Gastroesophageal sphincter (tissue), 3 donors: ENCODE data around the gene PCBD2.

Experiments used
- EP300 ChIP-seq: sonication (generic); formaldehyde crosslinking; IDR thresholded peaks from one replicate; pipeline ENCODE4 v1.6.1; 2017; ENCODE audit warnings: antibody characterized with exemption, mild to moderate bottlenecking
- POLR2A ChIP-seq, 2 donors: fragments of 450-650 bp; IDR thresholded peaks; one replicate each; pipeline ENCODE4 v1.6.1; 2017; ENCODE audit warnings: antibody characterized with exemption in 2 of 2, mild to moderate bottlenecking in 2 of 2, moderate library complexity in 1 of 2
- TF ChIP-seq, protein P1 (sequence below), 4 experiments: fragments of 200-600 bp in 2 of 4; fragments of 450-650 bp in 2 of 4; sonication (generic) in 1 of 4; IDR thresholded peaks; one replicate each; pipeline ENCODE4 v1.5.1; 2017 to 2019; ENCODE audit warnings: antibody characterized with exemption in 4 of 4, mild to moderate bottlenecking in 2 of 4, moderate library complexity in 2 of 4

DNA sequence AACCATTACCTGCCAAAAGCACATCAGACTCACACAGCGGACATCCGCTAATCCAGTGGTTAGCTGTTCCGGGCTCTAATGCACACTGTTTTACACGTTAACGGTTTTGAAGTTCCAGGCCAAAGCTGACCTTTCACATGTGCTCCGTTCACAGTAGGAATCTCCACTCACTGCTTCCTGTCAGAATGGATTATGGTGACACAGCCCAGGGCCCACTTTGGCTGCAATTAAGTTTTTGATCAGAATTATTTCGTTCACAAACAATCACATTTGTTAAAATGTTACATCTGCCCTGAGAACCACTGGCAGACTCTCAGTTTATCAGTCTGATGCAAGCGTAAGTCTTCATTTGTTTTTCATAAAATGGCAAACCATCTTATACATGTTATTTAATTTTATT, 32.6 kb downstream of the PCBD2 start:
- TF ChIP-seq, protein P1, sequence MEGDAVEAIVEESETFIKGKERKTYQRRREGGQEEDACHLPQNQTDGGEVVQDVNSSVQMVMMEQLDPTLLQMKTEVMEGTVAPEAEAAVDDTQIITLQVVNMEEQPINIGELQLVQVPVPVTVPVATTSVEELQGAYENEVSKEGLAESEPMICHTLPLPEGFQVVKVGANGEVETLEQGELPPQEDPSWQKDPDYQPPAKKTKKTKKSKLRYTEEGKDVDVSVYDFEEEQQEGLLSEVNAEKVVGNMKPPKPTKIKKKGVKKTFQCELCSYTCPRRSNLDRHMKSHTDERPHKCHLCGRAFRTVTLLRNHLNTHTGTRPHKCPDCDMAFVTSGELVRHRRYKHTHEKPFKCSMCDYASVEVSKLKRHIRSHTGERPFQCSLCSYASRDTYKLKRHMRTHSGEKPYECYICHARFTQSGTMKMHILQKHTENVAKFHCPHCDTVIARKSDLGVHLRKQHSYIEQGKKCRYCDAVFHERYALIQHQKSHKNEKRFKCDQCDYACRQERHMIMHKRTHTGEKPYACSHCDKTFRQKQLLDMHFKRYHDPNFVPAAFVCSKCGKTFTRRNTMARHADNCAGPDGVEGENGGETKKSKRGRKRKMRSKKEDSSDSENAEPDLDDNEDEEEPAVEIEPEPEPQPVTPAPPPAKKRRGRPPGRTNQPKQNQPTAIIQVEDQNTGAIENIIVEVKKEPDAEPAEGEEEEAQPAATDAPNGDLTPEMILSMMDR (IDR thresholded peaks at IDR 0.05) = no peak
- TF ChIP-seq POLR2A (IDR thresholded peaks at IDR 0.05) (no peak), EP300 (no peak)
